Astrocyte (in vitro differentiated cells and primary cell): ENCODE results near the gene XPO6. TPM values are rescaled to one million over a fixed set of nuclear protein-coding genes. Genes with fewer than 3 reads are reported as not detected.

Source experiments
- DNase-seq: peaks from one replicate; pipeline ENCODE4 v3.0.0-alpha.2; 2010; ENCODE audit warnings: low read depth
- FAIRE-seq: peaks from 2 replicates; lab custom pipeline; 2011; peaks lifted over from hg19 to GRCh38; lab: Jason Lieb, UNC
- H2AFZ ChIP-seq: 2 replicates; pipeline ENCODE4 v1.6.0; 2012; ENCODE audit warnings: low read depth, low read length, inconsistent platforms
- H3K27ac ChIP-seq: 2 replicates; pipeline ENCODE4 v1.5.1; 2011; ENCODE audit warnings: low read depth, low read length, inconsistent platforms
- H3K27me3 ChIP-seq: 2 replicates; pipeline ENCODE4 v1.6.0; 2011; ENCODE audit warnings: low read length, inconsistent platforms; ENCODE audit not compliant: insufficient read depth
- H3K36me3 ChIP-seq: 2 replicates; pipeline ENCODE4 v1.5.1; 2011; ENCODE audit warnings: low read length, inconsistent platforms; ENCODE audit not compliant: insufficient read depth
- H3K4me1 ChIP-seq: 2 replicates; pipeline ENCODE4 v1.5.1; 2011; ENCODE audit warnings: low read length, inconsistent platforms; ENCODE audit not compliant: insufficient read depth
- H3K4me2 ChIP-seq: 2 replicates; pipeline ENCODE4 v1.6.0; 2012; ENCODE audit warnings: low read length, inconsistent platforms
- H3K4me3 ChIP-seq: 2 replicates; pipeline ENCODE4 v1.5.1; 2011; ENCODE audit warnings: low read depth, mild to moderate bottlenecking, low read length, inconsistent platforms; ENCODE audit not compliant: insufficient read depth
- H3K79me2 ChIP-seq: 2 replicates; pipeline ENCODE4 v1.6.0; 2012; ENCODE audit warnings: mild to moderate bottlenecking, low read length, inconsistent platforms; ENCODE audit not compliant: insufficient read depth
- H3K9ac ChIP-seq: 2 replicates; pipeline ENCODE4 v1.6.0; 2012; ENCODE audit warnings: mild to moderate bottlenecking, low read length, inconsistent platforms
- H3K9me3 ChIP-seq: 2 replicates; pipeline ENCODE4 v1.5.1; 2012; ENCODE audit warnings: low read depth, mild to moderate bottlenecking, low read length, inconsistent platforms; ENCODE audit not compliant: insufficient read depth
- H4K20me1 ChIP-seq: 2 replicates; pipeline ENCODE4 v1.6.0; 2012; ENCODE audit warnings: low read length, inconsistent platforms; ENCODE audit not compliant: insufficient read depth
- H3K27ac Mint-ChIP-seq: one replicate; pipeline ENCODE4 v1.8.0; 2021; ENCODE audit warnings: mild to moderate bottlenecking, mixed read lengths; ENCODE audit not compliant: unreplicated experiment
- H3K27me3 Mint-ChIP-seq: one replicate; pipeline ENCODE4 v1.8.0; 2021; ENCODE audit warnings: low read depth, mixed read lengths; ENCODE audit not compliant: unreplicated experiment
- H3K36me3 Mint-ChIP-seq: one replicate; pipeline ENCODE4 v1.8.0; 2021; ENCODE audit warnings: low read depth, mixed read lengths; ENCODE audit not compliant: unreplicated experiment
- H3K4me1 Mint-ChIP-seq: one replicate; pipeline ENCODE4 v1.8.0; 2021; ENCODE audit warnings: low read depth, mixed read lengths; ENCODE audit not compliant: unreplicated experiment
- H3K4me3 Mint-ChIP-seq: one replicate; pipeline ENCODE4 v1.8.0; 2021; ENCODE audit warnings: mild to moderate bottlenecking, moderate library complexity, mixed read lengths; ENCODE audit not compliant: unreplicated experiment
- H3K9me3 Mint-ChIP-seq: one replicate; pipeline ENCODE4 v1.8.0; 2021; ENCODE audit warnings: mild to moderate bottlenecking, mixed read lengths; ENCODE audit not compliant: unreplicated experiment
- CTCF ChIP-seq: IDR thresholded peaks from 2 replicates; pipeline ENCODE4 v1.5.1; 2011; ENCODE audit warnings: low read depth, mild to moderate bottlenecking, inconsistent platforms, low read length, moderate library complexity; ENCODE audit not compliant: insufficient read depth
- EZH2 ChIP-seq: IDR thresholded peaks from 2 replicates; pipeline ENCODE4 v1.6.1; 2012; ENCODE audit warnings: mild to moderate bottlenecking, low read length, inconsistent platforms; ENCODE audit not compliant: insufficient read depth
- total RNA-seq: library from RNA; stranded (reverse); gene quantifications from 2 replicates; pipeline ENCODE4 v1.2.1, GENCODE V29; 2021

Gene XPO6
- total RNA-seq, 1 donor from 2014 or later: 135 TPM

- H3K79me2 ChIP-seq: peaks cover 2% of the 10 kb centered on the region
- no peak overlapping the region for H3K27ac ChIP-seq
- H3K4me2 ChIP-seq: no peak overlapping the region
- H3K27me3 ChIP-seq: no peaks in the 10 kb centered on the region
- peaks cover 10% of the 10 kb centered on the region for H3K4me1 Mint-ChIP-seq
- H2AFZ ChIP-seq: no peak overlapping the region
- no peak overlapping the region for H3K4me3 ChIP-seq
- H3K36me3 ChIP-seq: peaks cover 7% of the 10 kb centered on the region
- peaks cover 13% of the 10 kb centered on the region for H3K4me1 ChIP-seq
- peaks cover 3% of the 10 kb centered on the region for H3K36me3 Mint-ChIP-seq
- H3K27me3 Mint-ChIP-seq: no peaks in the 10 kb centered on the region
- H3K27ac Mint-ChIP-seq: no peak overlapping the region
- FAIRE-seq (no peak), DNase-seq (no peak)
- no peak overlapping the region for H3K9ac ChIP-seq
- TF ChIP-seq CTCF (no peak), EZH2 (no peak)
- H3K9me3 Mint-ChIP-seq: no peaks in the 10 kb centered on the region
- peaks cover 65% of the 10 kb centered on the region for H4K20me1 ChIP-seq
- H3K9me3 ChIP-seq: no peaks in the 10 kb centered on the region
- no peak overlapping the region for H3K4me3 Mint-ChIP-seq
These were observed 118.4 kb downstream of the XPO6 start for GRCh38 chr16:28093385-28093725.

DNA sequence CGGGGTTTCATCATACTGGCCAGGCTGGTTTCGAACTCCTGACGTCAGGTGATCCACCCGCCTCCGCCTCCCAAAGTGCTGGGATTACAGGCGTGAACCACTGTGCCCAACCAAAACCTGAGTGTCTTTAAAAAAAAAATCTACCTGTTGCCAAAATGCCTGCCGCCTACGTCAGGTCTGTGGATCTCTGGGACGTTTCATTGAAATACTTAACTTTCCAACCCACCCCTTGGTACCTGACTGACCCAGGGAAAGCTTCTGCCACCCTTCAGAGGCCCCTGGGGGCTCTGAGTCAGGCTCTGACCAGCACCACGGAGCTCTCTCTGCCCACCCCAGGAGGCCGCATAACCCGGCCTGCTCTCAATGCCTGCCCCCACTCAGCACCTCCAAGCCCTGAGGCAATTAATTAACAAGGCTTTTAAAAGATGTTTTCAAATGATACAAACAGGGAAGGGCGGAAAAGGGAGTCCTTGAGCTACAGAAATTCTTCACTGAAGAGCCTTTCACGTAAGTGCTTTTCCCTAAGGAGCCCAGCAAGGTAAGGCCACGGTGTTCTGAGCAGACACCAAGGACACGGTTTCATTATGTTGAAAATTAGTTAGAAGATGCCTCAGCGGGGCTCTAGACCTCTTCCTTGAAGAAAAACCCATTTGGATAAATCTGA is 118.9 kb downstream of the XPO6 start:
- Histone ChIP-seq H3K27me3 (no peaks in the 10 kb centered on the region), H4K20me1 (peaks cover 63% of the 10 kb centered on the region), H3K9ac (no peak overlapping the region), H3K4me1 (peaks cover 13% of the 10 kb centered on the region), H2AFZ (no peak overlapping the region), H3K4me2 (no peak overlapping the region), H3K4me3 (no peak overlapping the region), H3K36me3 (peaks cover 5% of the 10 kb centered on the region), H3K27ac (no peak overlapping the region), H3K9me3 (no peaks in the 10 kb centered on the region), H3K79me2 (peaks cover 2% of the 10 kb centered on the region)
- no peaks in the 10 kb centered on the region for H3K27me3 Mint-ChIP-seq
- H3K9me3 Mint-ChIP-seq: no peaks in the 10 kb centered on the region
- H3K4me1 Mint-ChIP-seq: peaks cover 10% of the 10 kb centered on the region
- no peak overlapping the region for H3K4me3 Mint-ChIP-seq
- peak overlapping the region; percentile 66 for H3K27ac Mint-ChIP-seq
- no peak for DNase-seq
- peaks cover 3% of the 10 kb centered on the region for H3K36me3 Mint-ChIP-seq
- FAIRE-seq: no peak
- no peak for TF ChIP-seq EZH2
- TF ChIP-seq CTCF: no peak

DNA sequence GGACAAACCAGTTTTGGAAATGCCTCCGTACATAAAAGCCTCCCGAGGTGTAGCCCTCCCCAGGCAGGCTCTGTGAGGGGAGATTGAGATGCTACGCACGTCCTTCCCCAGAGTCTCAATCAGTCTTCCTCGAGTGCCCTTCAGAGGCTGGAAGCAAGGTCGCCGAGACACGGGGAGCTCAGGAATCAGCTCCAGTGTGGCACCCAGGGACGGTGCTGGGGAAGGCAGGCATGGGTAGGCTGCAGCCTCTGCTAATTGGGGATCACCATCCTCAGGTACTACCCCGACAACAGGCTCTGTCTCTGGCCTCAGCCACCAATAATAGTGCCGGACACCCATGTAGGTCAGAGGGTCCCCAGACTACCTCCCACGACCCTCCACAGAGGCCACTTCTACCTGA is 120.1 kb downstream of the XPO6 start:
- Histone ChIP-seq H3K36me3 (no peaks in the 10 kb centered on the region), H3K9ac (peak overlapping the region; percentile 47), H4K20me1 (peaks cover 58% of the 10 kb centered on the region), H3K4me3 (no peak overlapping the region), H3K9me3 (no peaks in the 10 kb centered on the region), H3K4me1 (peaks cover 13% of the 10 kb centered on the region), H2AFZ (no peak overlapping the region), H3K4me2 (peak overlapping the region; percentile 52), H3K27me3 (no peaks in the 10 kb centered on the region), H3K79me2 (no peaks in the 10 kb centered on the region), H3K27ac (peak overlapping the region; percentile 71)
- FAIRE-seq (no peak), DNase-seq (no peak)
- Mint-ChIP-seq H3K9me3 (no peaks in the 10 kb centered on the region), H3K4me3 (no peak overlapping the region), H3K4me1 (peaks cover 10% of the 10 kb centered on the region), H3K27ac (no peak overlapping the region), H3K27me3 (no peaks in the 10 kb centered on the region), H3K36me3 (no peaks in the 10 kb centered on the region)
- no peak for TF ChIP-seq CTCF
- no peak for TF ChIP-seq EZH2
